Measurements from ENCODE around the gene CCSAP.
"Not testable (repeated sequence)": the region's sequence is repeated elsewhere in the genome, so short reads cannot be mapped to it uniquely, and the experiment has no call there.

Gene CCSAP

DNA sequence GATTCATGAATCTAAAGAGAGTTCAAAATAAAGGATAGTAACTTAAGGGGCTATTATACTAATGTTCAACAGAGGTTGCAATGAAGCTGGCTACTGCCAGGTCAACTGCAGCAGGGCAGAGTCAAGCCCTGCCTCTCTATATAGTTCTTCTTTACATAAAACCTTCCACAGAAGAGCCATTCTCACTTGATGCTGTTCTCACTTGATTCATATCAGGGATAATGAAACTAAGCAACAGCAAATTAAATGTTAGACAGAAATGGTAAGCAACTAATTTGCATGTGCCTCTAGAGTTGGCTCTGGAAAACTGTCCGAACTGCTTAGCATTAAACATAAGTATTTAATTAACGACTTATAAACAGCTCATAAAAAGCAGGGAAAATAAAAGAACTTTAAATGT, 17.4 kb downstream of the CCSAP start:
- no peak for DNase-seq

DNA sequence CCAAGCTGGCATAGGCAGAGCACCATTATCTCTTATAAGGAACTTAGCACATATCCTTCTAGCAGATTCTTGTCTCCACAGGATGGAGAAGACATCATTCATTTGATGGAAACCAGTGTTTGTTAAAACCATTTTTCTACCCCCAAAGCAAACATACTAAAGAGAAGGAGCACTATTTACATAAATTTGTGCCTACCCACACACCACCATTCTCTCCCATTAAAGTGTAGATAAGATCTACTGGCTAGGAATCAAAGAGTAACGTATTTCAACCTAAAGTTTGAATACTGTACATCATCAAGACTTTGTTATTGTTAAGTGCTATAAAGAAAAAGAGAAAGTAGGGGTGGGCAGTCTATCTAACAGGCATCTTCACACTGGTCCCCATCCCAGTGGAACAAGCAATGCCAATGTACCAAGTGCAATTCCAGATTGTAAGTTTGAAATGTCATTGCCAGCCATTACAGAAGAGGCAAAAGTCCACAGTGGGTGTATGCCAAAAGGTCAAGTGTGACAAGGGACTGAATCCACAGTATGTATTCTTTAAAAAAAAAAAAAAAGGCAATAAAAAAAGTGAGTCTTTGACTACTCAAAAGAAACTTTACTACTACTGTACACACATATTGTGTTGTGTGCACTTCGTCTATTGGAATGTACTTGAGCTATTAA, 18.8 kb downstream of the CCSAP start:
- DNase-seq: no peak

DNA sequence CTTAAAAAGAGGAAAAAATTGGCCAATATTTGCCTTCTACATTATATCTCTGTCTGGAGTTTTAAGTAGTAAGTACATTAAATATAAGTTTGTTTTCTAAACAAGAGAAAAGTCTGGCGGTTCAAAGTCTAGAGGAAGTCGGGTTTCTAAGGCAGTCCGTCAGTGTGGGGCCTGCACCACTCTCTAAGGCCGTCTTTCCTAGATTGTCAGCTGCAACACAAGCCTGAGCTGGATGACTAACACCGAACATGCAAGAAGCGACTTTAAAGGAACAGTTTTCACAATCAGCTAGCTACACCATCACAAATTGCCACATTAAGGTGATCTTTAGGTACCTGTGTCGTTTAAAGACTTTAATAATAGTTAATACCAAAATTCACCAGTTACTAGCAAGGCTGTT, 19.6 kb downstream of the CCSAP start:
- no peak for DNase-seq

DNA sequence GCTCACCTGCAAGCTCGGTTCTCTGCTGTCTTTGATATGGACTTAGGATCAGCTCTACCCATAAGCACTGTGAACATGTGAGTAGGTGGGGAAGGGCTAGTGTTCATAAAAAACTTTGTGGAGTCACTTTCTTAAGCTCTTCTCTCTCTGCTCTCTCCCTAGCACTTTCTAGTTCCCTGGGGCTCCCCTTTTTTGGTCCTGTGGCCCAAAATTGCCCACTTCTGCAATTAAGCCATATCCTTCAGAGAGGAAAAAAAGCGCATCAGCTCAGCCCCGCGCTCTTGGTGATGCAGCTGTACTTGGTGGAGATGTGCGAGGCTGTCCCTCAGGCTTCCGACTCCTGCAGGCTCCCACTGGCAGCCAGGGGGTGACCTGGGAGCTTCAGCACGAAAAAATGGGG, 23.4 kb downstream of the CCSAP start:
- DNase-seq: no peak

DNA sequence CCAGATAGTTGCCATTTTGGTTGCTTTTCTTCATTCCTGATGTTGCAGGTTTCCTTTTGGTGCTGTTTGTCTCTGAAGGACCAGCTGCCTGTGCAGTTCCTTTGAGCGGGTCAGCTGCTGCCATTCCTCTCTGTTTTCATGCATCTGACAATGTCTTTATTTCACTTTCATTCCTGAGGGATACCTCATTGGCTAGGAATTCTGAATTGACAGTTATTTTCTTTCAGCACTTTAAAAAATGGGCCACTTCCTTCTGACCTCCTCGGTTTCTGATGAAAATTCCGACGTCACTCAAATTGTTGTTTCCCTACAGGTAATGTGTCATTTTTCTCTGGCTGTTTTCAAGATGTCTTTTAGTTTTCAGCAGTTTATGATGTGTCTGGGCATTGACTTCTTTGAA, 24.8 kb downstream of the CCSAP start:
- DNase-seq: no peak

DNA sequence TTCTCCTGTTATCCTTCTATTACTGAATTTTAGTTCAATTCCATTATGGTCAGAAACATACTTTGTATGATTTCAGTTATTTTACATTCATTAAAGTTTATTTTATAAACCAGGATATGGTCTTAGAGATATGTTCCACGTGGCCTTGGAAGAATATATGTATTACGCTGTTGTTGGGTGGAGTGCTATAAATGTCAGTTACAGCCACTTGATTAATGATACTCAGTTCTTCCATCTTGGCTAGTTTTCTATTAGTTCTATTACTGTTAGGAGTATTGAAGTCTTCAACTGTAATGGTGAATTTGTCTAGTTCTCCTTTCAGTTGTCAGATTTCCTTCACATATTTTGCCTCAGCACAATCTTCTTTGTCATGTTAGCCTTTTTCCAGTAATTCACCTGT, 26.7 kb downstream of the CCSAP start:
- no peak for DNase-seq

DNA sequence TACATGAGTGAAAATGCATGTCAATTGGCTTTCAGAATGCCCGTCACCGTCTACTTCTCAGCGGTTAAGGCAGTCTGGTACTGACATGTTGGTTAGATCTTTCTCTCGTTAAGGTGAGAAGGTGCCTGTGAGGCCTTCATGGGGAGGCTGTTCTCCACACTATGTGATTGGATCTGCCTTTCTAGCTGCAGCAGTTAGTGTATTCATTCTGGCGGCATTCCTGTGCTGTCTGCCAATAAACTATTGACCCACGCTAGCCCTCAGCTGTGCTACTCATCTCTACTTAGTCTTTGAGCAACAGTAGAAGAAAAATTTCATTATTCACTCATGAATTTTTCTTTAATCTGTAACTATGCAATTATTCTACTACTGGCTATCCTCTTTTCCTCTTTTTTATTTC, 32.0 kb downstream of the CCSAP start:
- DNase-seq: no peak

DNA sequence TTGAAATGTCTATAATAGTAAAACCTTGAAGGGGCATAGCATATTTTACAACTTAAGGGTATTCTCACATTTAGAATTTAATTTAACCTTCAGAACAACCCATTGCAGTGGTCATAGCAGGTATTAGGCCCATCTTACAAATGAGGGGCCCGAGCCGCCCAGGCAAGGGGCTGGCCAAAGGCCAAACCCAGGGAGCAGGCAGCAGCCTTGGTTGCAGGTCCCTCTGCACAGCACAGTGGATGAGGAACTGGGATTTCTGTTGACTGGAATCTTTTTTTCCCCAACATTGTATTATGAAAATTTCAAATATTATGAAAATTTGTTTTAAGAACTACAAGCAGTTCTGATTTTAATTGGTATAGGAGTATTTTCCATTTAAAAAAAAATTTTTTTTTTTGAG, 33.2 kb downstream of the CCSAP start:
- DNase-seq: no peak

DNA sequence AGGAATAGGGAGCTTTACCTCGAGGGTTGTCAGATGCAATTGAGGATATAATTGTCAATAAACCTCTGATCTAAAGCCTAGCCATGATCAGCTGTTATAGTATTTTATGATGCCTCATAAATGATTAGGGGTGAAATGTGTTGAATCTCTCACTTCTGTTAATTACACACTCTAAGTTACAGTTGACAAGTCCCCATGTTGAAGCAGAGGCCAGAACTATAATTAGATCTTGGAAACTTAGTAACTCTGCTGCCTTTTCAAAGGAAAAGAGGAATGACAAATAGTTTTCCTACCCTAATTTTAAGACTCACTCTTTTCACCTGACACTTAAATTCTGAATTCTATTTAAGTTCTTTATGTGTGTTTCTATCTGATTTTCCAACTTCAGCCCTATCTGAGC, 33.8 kb downstream of the CCSAP start:
- DNase-seq: no peak

DNA sequence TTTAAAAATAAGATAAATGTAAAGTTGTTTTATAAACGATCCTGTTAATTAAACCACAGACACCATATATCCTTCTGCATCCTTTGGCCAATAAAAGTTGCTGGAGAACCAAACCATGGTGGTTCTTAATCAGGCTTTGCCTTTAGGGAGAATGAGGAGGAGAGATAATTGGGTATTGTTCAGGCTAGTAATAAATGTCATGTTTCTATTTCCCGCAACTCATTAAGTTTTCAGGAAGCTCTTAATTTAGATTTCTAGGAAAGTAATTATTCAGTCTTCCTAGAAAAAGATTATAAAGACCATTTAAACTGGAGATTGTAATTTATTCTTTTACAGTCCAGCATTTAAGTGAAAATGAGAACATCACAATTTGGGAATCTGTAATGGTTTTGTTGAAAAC, 37.5 kb downstream of the CCSAP start:
- no peak for DNase-seq

DNA sequence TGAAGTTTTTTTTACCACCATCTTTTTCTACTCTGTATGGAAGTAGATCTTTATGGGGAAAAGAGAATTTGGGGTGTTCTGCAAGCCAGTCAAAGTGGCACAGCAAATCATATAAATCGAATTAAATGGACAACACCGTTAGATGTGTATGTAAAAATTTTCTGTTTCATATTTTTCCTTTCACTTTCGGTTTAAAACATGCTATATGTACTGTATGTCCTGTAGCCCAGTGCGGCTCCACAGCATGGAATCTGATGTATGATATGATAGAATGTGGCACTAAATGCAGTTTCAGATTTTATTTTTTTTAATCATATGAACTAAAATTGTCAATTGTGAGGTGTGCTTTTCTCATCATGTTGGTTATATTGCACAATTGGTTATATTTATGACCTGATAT, 39.0 kb downstream of the CCSAP start:
- peak; percentile 13 for DNase-seq

DNA sequence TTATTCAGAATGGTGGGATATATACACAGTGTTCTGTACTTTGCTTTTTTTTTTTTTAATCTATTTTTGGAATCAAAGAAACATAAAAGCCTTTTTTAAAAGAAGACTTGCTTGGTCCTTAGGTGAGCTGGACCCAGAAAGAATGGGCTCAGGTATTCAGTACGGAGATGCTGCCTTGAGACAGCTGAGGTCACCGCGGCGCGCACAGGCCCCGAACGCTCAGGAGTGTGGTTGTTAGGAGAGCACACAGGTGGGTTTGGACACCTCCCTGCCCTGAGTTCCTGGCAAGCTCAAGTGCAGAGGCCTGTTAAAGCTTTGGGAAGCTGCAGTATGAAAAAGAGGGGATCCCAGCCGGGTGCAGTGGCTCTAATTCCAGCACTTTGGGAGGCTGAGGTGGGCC, 40.1 kb downstream of the CCSAP start:
- DNase-seq: no peak

DNA sequence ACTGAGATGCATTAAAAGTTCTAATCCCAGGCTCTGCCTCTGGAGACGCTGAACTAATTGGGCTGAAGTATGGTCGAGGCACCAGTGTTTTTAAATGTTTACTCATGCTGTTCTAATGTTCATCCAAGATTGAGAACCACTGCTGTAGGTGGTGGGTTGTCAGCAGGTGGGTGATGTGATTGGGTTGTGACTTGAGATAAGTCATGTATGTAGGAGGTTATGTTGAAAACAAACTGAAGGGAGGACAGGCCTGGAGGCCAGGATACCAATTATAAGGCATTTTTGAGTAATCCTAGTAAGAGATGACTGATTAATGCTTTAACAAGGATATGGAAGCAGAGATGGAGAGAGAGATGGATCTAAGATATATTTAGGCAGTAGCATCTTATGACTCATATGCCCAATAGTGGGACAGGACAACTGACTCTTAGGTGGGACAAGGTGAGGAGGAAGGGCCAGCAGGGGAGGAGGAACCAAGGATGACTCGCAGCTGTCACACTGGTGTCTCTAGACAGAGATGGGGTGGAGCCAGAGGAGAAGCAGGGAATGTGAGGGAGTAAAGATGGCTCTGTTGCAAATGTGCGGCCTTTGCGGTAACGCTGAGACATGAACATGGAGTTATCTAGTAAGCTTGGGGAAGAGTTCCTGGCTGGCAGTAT, 42.6 kb downstream of the CCSAP start:
- no peak for DNase-seq

DNA sequence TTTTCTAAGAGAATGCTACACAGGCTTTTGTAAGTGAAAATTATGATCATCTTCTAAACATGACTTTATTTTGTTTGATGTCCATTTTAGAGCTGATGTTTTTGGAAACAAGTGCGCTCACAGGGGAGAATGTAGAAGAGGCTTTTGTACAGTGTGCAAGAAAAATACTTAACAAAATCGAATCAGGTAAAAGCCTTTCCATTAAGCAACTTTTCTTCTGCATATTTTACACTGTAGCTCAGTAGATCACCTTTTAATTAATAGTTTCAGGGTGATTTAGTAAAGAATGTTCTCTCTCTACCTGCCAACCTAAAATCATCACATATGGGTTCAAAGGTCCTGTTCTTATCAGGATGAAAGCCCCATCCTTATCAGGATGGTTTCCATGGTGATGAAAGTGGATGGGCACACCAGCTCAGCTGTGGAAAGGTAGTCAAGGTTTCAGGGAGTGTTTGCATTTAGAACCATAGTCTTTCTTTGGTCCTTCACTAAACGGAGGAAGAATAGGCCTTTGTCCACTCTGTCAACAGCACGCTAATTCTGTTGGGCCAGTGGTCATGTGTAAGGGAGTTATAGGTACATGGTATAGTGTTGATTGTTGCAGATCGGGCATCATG, 43.9 kb downstream of the CCSAP start:
- no peak for DNase-seq

DNA sequence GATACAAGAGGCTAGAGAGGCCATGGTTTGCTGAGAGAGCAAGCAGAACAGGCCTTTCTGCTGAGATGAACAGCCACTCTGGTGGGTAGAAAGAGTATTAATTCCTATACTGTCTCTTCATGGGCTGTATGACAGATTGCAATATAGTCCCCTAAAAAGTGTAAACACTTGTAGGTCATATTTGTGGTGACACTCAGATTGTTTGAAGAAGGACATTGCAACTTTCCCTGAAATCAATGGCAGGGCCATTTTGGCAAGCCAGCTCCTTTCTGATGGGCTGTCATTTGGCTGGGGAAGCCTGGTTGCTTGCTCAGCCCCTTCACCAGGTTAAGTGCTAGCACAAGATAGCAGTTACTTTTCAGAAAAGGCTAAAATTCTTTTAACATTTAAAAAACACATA, 44.4 kb downstream of the CCSAP start:
- DNase-seq: no peak

DNA sequence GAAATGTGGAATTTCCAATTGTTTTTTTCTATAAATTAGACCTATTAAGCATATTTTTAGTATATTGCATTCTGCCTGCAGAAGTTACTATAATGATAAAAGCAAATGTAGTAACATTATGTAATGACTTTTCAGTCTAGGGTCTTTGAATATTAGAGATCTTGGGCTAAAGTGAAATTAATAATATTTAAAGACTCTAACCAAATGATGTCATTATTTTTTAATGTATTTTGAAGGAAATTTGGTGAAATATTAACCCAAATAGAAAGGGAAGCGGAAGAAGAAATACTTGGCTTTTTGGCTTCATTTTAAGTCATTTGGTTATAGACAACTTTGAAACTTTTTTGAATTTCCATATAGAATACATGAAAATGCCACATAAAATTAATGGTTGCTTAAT, 45.1 kb downstream of the CCSAP start:
- DNase-seq: no peak

DNA sequence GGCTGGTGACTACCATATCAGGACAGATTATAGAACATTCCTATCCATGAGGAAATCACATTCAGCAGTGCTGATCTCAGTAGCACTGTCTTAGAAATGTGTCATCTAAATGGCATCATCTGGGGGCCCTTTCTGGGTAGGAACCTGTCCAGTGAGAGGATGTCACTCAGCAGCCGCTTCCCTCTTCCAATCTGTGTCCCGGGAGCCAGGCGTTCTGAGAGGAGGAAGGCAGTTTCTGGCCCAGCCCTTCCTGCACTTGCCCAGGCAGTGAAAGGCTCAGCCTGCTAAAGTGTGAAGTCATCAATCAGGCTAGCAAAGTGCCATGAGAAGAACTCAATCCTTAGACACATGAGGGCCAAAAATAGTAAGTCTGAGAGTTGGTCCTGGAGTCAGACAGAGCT, 46.3 kb downstream of the CCSAP start:
- peak; percentile 23 for DNase-seq

DNA sequence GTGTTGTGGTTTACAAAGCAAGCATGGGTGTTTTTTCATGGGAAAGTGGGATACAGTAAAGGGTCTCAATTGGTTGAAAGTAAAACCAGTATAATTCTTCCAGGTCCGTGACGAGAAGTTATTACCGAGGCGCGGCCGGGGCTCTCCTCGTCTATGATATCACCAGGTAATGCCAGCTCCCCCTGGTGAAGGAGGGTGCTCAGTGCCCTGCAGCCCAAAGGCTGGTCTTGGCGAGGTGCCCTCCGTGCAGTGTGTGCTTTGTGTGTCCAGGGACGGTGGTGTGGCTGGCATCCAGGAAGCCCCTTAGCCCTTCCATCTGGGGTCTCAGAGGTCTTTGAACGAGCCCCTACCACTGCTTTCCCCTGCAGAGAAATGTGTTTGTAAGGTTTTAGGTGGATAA, 47.1 kb downstream of the CCSAP start:
- no peak for DNase-seq

DNA sequence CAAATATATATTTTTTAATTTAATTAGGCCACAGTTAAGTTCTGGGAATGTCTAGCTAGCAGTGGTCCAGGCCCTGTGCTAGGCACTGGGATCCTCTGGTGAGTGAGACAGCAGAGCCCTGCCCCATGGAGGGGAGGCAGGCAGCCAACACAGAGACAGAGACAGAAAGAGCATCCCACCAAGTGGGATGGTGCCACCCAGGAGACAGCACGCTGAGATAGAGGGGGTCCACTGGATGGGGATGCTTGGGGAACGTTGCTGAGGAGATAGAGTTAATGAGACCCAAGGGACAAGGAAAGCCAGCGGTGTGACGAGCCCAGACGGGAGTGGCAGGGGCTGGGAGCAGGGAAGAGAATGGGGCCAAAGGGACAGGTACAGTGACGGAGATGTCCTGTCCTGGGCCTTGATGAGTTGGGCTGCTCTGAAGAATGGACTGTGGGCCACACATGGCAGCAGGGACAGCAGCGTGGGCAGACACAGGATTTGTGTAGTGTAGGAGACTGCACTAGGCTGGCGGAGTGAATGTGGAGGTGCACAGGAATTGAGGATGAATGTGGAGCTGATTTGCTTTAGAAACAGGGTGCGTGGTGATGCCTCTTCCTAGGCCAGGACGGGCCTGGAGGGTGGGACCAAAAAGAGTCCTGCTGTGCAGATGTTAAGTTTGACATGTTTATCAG, 49.2 kb downstream of the CCSAP start:
- no peak for DNase-seq

DNA sequence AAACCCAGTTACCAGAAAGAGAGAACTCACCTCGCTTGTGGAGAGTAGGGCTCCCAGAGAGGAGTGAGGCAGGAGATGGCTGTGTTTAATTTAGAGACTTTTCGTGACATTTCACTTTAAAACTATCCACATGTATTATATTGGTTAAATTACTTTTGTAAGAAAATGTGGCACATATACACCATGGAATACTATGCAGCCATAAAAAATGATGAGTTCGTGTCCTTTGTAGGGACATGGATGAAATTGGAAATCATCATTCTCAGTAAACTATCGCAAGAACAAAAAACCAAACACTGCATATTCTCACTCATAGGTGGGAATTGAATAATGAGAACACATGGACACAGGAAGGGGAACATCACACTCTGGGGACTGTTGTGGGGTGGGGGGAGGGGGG, 51.2 kb downstream of the CCSAP start:
- DNase-seq: not testable (repeated sequence)

DNA sequence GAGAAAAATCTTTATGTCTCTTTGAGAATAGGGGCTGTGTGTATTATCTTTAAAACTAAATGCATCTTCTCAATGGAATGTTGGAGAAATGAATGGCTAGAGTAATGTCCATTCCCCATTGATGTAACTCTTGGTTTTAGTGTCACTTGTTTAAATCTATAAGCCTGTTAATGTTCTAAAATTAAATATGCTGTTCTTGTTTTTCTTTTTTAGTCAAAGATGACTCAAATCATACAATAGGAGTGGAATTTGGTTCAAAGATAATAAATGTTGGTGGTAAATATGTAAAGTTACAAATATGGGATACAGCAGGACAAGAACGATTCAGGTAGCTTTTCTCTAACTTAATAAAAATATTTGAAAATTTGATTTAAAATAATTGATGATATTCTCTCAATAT, 54.3 kb downstream of the CCSAP start:
- no peak for DNase-seq

DNA sequence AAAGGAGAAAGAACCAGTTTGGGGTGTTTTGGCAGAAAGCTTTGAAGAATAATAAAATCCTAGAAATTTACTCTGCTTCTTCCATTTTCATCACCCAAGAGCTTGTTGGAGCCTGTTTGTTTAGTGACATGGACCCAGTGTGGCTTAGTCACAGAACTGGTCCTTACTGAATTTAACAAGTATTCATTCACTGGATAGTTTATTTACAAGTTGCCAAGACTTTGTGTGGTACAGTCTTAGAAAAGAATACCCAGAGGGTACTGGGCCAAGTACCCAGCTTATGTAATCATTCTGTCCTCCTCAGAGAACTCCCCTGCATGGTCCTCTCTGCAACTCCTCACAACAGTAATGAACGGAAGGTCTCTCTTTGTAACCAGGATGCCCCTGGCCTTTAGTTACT, 55.6 kb downstream of the CCSAP start:
- no peak for DNase-seq

DNA sequence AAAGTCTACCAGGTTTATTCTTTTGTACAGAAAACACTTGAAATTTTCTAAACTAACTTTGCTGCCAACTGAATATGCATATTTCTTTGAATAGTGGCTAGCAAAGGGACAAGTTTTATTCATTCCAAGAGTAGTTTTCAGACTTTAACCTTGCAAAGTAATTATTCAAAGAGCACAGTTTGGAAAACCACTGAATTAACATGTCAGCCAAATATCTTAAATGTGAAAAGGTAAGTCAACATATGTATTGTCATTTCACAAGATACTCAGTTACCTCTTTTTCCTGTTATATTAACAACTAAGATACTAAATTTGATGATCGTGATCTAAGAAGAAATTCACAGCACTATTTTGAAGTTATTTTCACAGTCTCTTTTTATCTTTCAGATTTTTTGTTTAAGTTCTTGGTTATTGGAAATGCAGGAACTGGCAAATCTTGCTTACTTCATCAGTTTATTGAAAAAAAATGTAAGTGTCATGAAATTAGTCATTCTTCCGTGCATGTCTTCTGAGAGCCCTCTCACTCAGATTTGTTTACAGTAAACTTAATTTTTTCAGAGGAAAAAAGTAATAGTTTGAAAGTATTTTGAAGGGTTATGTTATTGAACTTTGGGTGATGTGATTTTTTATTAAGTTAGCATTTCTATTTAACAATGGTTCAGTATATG, 56.6 kb downstream of the CCSAP start:
- peak; percentile 41 for DNase-seq

DNA sequence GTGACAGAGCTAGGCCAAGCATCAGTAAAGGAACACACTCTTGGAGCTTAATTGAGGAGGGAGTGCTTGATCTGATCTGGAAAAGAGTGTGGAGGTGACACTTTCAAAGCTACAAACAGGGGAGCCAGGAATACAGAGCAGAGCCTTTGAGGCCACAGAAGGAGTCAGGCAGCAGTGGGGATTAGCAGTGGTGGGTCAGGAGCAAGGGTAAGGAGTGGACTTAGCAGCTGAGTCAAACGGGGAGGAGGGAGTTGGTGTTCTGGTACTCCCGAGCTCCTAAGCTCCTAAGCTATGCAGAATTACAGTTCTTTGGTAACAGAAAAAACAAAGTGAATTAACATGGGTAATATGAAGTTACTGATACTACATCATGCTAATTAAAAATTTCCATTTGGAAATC, 57.4 kb downstream of the CCSAP start:
- DNase-seq: no peak

Data from inflammatory macrophage treated with lipopolysaccharide for 4 hours (primary cell).